ENCODE data around the gene SLC5A2. TPM values are rescaled to one million over a fixed set of nuclear protein-coding genes. Genes with fewer than 3 reads are reported as not detected.

SLC5A2 gene
- total RNA-seq, 2 experiments from 2014 or later, result 0.08 TPM; not detected in 1

- no peaks in the 10 kb centered on the region for H3K27me3 Mint-ChIP-seq
- peak; percentile 37 for DNase-seq
- peak overlapping the region; percentile 73 for H3K4me3 Mint-ChIP-seq
- H3K9me3 Mint-ChIP-seq, result no peaks in the 10 kb centered on the region
- H3K36me3 Mint-ChIP-seq, result peaks cover 32% of the 10 kb centered on the region
- peak overlapping the region; percentile 38 for H3K27ac Mint-ChIP-seq
- peaks cover 46% of the 10 kb centered on the region for H3K4me1 Mint-ChIP-seq
These were observed 27.2 kb upstream of the SLC5A2 start for GRCh38 chr16:31455601-31456314.

- Mint-ChIP-seq H3K4me3 (peak overlapping the region; percentile 91), H3K36me3 (peaks cover 32% of the 10 kb centered on the region), H3K27me3 (no peaks in the 10 kb centered on the region), H3K27ac (peak overlapping the region; percentile 48), H3K9me3 (no peaks in the 10 kb centered on the region), H3K4me1 (peaks cover 47% of the 10 kb centered on the region)
- no peak for DNase-seq
These were observed 25.9 kb upstream of the SLC5A2 start for GRCh38 chr16:31456988-31457360.

- H3K27me3 Mint-ChIP-seq, result no peaks in the 10 kb centered on the region
- peak overlapping the region; percentile 91 for H3K4me3 Mint-ChIP-seq
- no peaks in the 10 kb centered on the region for H3K9me3 Mint-ChIP-seq
- H3K4me1 Mint-ChIP-seq, result peaks cover 42% of the 10 kb centered on the region
- peak; percentile 60 for DNase-seq
- peaks cover 37% of the 10 kb centered on the region for H3K36me3 Mint-ChIP-seq
- peak overlapping the region; percentile 96 for H3K27ac Mint-ChIP-seq
These were observed 24.7 kb upstream of the SLC5A2 start for GRCh38 chr16:31458073-31458843.

- Mint-ChIP-seq H3K4me3 (peak within 1 kb of the TSS; percentile 91), H3K9me3 (no peaks in the 10 kb centered on the region), H3K27ac (peak within 1 kb of the TSS; percentile 96), H3K36me3 (peaks cover 34% of the 10 kb centered on the region), H3K27me3 (no peaks in the 10 kb centered on the region), H3K4me1 (peaks cover 39% of the 10 kb centered on the region)
- DNase-seq, result peak; percentile 95
These were observed 23.9 kb upstream of the SLC5A2 start, which contains the start of gene ARMC5 for GRCh38 chr16:31458844-31459686. Gene ARMC5 (plus strand): TSS chr16:31459501. CDS start chr16:31459525, 24 bp downstream.

DNA sequence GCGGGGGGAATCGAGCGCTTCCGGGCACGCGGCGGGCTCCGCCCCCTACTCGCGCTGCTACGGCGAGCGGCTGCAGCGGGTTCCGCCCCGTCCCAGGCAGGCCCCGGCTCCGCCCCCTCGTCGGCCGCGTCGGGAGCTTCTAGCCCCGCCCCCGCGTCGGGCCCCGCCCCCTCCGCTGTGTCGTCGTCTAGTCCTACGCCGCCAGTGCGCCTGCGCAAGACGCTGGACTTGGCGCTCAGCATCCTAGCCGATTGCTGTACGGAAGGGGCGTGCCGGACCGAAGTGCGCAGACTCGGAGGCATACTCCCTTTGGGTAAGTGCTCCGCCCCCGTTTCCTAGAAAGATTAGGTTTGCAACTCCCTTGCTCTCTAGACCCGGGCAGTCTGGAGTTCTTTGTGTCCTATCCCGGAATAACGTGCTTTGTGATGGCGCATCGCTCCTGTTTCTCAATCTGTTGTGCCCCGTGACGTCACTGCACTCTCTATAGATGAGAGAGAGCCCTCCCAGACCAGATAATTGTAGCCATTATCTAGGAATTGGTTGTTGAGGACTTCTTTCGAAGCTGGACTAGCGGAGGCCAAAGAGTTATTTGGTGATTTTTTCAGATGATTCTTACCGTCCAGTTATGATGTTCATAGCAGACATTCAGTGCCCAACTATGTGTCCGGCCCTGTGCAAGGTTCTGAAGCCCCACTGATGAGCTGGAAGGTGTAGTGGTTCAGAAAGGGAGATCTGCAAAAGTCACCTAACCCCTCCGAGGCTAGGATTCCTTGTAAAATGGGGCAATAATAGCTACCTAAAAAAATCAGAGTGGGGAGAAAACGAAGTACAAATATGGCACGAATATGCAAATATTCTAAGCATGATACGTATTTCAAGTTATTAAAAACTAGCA lies 23.0 kb upstream of the SLC5A2 start:
- Mint-ChIP-seq H3K27me3 (no peaks in the 10 kb centered on the region), H3K9me3 (no peaks in the 10 kb centered on the region), H3K4me1 (peaks cover 37% of the 10 kb centered on the region), H3K4me3 (peak overlapping the region; percentile 91), H3K36me3 (peaks cover 36% of the 10 kb centered on the region), H3K27ac (peak overlapping the region; percentile 96)
- DNase-seq, result peak; percentile 100

GRCh38 chr16:31460582-31461002 lies 22.3 kb upstream of the SLC5A2 start:
- H3K27me3 Mint-ChIP-seq, result no peaks in the 10 kb centered on the region
- H3K4me3 Mint-ChIP-seq, result peak overlapping the region; percentile 91
- no peaks in the 10 kb centered on the region for H3K9me3 Mint-ChIP-seq
- H3K4me1 Mint-ChIP-seq, result peaks cover 31% of the 10 kb centered on the region
- H3K36me3 Mint-ChIP-seq, result peaks cover 32% of the 10 kb centered on the region
- DNase-seq, result no peak
- H3K27ac Mint-ChIP-seq, result peak overlapping the region; percentile 94

GRCh38 chr16:31461201-31461920 lies 21.6 kb upstream of the SLC5A2 start:
- no peak for DNase-seq
- H3K27me3 Mint-ChIP-seq, result no peaks in the 10 kb centered on the region
- H3K4me1 Mint-ChIP-seq, result peaks cover 26% of the 10 kb centered on the region
- no peaks in the 10 kb centered on the region for H3K9me3 Mint-ChIP-seq
- peaks cover 26% of the 10 kb centered on the region for H3K36me3 Mint-ChIP-seq
- H3K4me3 Mint-ChIP-seq, result no peak overlapping the region
- H3K27ac Mint-ChIP-seq, result peak overlapping the region; percentile 44

- no peaks in the 10 kb centered on the region for H3K9me3 Mint-ChIP-seq
- no peak overlapping the region for H3K4me3 Mint-ChIP-seq
- H3K27me3 Mint-ChIP-seq, result no peaks in the 10 kb centered on the region
- H3K36me3 Mint-ChIP-seq, result peaks cover 25% of the 10 kb centered on the region
- H3K27ac Mint-ChIP-seq, result no peak overlapping the region
- peaks cover 24% of the 10 kb centered on the region for H3K4me1 Mint-ChIP-seq
- DNase-seq, result no peak
These were observed 20.8 kb upstream of the SLC5A2 start for GRCh38 chr16:31461921-31462804.

DNA sequence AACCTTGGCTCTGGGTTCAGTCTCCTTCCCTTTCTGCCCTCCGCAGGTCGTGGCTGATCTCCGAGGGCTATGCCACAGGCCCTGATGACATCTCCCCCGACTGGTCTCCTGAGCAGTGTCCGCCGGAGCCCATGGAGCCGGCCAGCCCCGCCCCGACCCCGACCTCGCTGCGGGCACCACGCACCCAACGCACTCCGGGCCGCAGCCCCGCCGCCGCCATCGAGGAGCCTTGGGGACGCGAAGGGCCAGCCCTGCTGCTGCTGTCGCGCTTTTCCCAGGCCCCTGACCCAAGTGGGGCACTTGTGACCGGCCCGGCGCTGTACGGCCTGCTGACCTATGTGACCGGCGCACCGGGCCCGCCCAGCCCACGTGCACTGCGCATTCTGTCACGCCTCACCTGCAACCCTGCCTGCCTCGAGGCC lies 18.6 kb upstream of the SLC5A2 start:
- Mint-ChIP-seq H3K36me3 (peaks cover 17% of the 10 kb centered on the region), H3K4me1 (peaks cover 23% of the 10 kb centered on the region), H3K4me3 (no peak overlapping the region), H3K27ac (no peak overlapping the region), H3K9me3 (no peaks in the 10 kb centered on the region), H3K27me3 (no peaks in the 10 kb centered on the region)
- DNase-seq, result no peak

DNA sequence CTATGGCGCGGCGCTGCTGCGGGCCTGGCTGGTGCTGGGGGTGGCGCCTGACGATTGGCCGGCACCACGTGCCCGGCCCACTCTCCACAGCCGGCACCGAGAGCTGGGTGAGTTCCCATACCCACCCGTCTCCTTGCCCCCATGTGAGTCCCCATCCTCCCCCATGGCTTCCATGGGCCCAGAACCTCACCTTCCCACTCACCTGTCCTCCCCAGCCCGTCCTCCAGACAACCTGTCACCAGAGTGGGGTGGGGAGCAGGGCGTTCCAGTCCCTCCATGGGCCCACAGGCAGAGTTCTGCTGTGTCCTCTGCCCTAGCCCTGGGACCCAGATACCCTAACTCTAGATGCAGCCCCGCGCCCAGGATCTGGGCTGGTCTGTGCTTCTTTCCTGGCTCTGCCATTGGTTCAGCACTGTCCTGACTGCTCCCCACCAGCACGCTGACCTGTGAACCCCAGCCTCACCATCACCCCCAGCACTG lies 18.1 kb upstream of the SLC5A2 start:
- H3K36me3 Mint-ChIP-seq, result peaks cover 17% of the 10 kb centered on the region
- no peak overlapping the region for H3K4me3 Mint-ChIP-seq
- H3K9me3 Mint-ChIP-seq, result no peaks in the 10 kb centered on the region
- no peak overlapping the region for H3K27ac Mint-ChIP-seq
- H3K27me3 Mint-ChIP-seq, result no peaks in the 10 kb centered on the region
- H3K4me1 Mint-ChIP-seq, result peaks cover 23% of the 10 kb centered on the region
- DNase-seq, result no peak

DNA sequence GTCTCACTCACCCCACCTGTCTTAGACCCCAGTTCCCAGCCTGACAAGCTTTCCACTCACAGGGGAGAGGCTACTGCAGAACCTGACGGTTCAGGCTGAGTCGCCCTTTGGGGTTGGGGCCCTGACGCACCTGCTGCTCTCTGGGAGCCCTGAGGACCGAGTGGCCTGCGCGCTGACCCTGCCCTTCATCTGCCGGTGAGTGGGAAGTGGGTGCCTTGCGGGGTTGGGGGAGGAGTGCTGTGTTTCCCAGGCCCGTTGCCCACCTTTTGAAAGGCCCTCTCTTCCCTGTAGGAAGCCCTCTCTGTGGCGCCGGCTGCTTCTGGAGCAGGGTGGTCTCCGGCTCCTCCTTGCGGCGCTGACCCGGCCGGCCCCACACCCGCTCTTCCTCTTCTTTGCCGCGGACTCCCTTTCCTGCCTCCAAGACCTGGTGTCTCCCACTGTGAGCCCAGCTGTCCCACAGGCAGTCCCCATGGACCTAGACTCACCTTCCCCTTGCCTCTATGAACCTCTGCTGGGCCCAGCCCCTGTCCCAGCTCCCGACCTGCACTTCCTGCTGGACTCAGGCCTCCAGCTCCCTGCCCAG lies 17.0 kb upstream of the SLC5A2 start:
- Mint-ChIP-seq H3K9me3 (no peaks in the 10 kb centered on the region), H3K27me3 (peaks cover 1% of the 10 kb centered on the region), H3K4me3 (no peak overlapping the region), H3K27ac (no peak overlapping the region), H3K4me1 (peaks cover 14% of the 10 kb centered on the region), H3K36me3 (peaks cover 14% of the 10 kb centered on the region)
- DNase-seq, result no peak

- no peaks in the 10 kb centered on the region for H3K9me3 Mint-ChIP-seq
- no peak for DNase-seq
- no peak overlapping the region for H3K4me3 Mint-ChIP-seq
- H3K36me3 Mint-ChIP-seq, result peaks cover 14% of the 10 kb centered on the region
- H3K27ac Mint-ChIP-seq, result no peak overlapping the region
- peaks cover 10% of the 10 kb centered on the region for H3K4me1 Mint-ChIP-seq
- peaks cover 7% of the 10 kb centered on the region for H3K27me3 Mint-ChIP-seq
These were observed 16.5 kb upstream of the SLC5A2 start for GRCh38 chr16:31466381-31466841.

Measured in activated naive CD8-positive, alpha-beta T cell treated with anti-CD3 and anti-CD28 coated beads for 36 hours (primary cell).